Smooth muscle cell (in vitro differentiated cells): ENCODE measurements around the gene IL18RAP. TPM values are rescaled to one million over a fixed set of nuclear protein-coding genes. Genes with fewer than 3 reads are reported as not detected.
A peak's percentile ranks its signal among the peaks of the same experiment; 100 is the strongest.

Experiments used
- DNase-seq: peaks from one replicate; lab custom pipeline; 2025; ENCODE audit not compliant: unreplicated experiment; lab: John Stamatoyannopoulos, UW
- H2AFZ ChIP-seq: fragments of 200-600 bp; sonication (generic); 2 replicates; pipeline ENCODE4 v1.6.0; 2016; ENCODE audit warnings: antibody characterized with exemption, low read depth, mild to moderate bottlenecking
- H3F3A ChIP-seq: fragments of 200-600 bp; sonication (generic); 2 replicates; pipeline ENCODE4 v1.6.0; 2017; ENCODE audit warnings: antibody characterized with exemption, low read depth
- H3K27ac ChIP-seq: fragments of 200-600 bp; sonication (generic); 2 replicates; pipeline ENCODE4 v1.5.1; 2016; ENCODE audit warnings: low read depth, mild to moderate bottlenecking
- H3K27me3 ChIP-seq: fragments of 200-600 bp; sonication (generic); 2 replicates; pipeline ENCODE4 v1.6.1; 2016; ENCODE audit warnings: low read depth, mild to moderate bottlenecking
- H3K36me3 ChIP-seq: fragments of 200-600 bp; sonication (generic); 2 replicates; pipeline ENCODE4 v1.5.1; 2016; ENCODE audit warnings: low read depth
- H3K4me1 ChIP-seq: fragments of 200-600 bp; sonication (generic); 2 replicates; pipeline ENCODE4 v1.5.1; 2016; ENCODE audit warnings: low read depth
- H3K4me2 ChIP-seq: fragments of 200-600 bp; sonication (generic); 2 replicates; pipeline ENCODE4 v1.6.0; 2016; ENCODE audit warnings: mild to moderate bottlenecking
- H3K4me3 ChIP-seq: fragments of 200-600 bp; sonication (generic); 2 replicates; pipeline ENCODE4 v1.5.1; 2016; ENCODE audit warnings: mild to moderate bottlenecking
- H3K79me2 ChIP-seq: fragments of 200-600 bp; sonication (generic); 2 replicates; pipeline ENCODE4 v1.6.0; 2016; ENCODE audit warnings: low read depth, mild to moderate bottlenecking
- H3K9ac ChIP-seq: fragments of 200-600 bp; sonication (generic); 2 replicates; pipeline ENCODE4 v1.6.0; 2016; ENCODE audit warnings: low read depth
- H3K9me3 ChIP-seq: fragments of 200-600 bp; sonication (generic); replicated peaks from 2 replicates; pipeline ENCODE4 v1.5.1; 2016; ENCODE audit warnings: low read depth
- H4K20me1 ChIP-seq: fragments of 200-600 bp; sonication (generic); 2 replicates; pipeline ENCODE4 v1.6.0; 2016; ENCODE audit warnings: low read depth
- CTCF ChIP-seq: fragments of 200-600 bp; sonication (generic); IDR thresholded peaks from 2 replicates; pipeline ENCODE4 v1.5.1; 2017; ENCODE audit warnings: borderline replicate concordance, mild to moderate bottlenecking, antibody characterized with exemption; ENCODE audit not compliant: insufficient read depth, poor library complexity, severe bottlenecking
- WGBS: methylation state at CpG from one replicate; pipeline ENCODE4 v1.1.7; 2016; ENCODE audit warnings: low lambda C conversion rate; 5-methylcytosine and 5-hydroxymethylcytosine counted together
- polyA plus RNA-seq: library from polyadenylated mRNA; unstranded; fragments of >200 nt; fragmentation: Nextera tagmentation; extraction: Ambion mirVana; gene quantifications from 2 replicates; pipeline ENCODE4 v1.2.1, GENCODE V29; 2016
- total RNA-seq: library from RNA; depleted of rRNA; stranded (reverse); fragments of >200 nt; gene quantifications from 2 replicates; pipeline ENCODE4 v1.2.3, GENCODE V29; 2014

The IL18RAP gene
- total and polyA plus RNA-seq, 2 experiments from 2014 or later: not detected

- no peaks in the 10 kb centered on the region for H3K36me3 ChIP-seq
- no peak for DNase-seq
- no peaks in the 10 kb centered on the region for H3K27me3 ChIP-seq
- peak overlapping the region; percentile 70 for H3K4me2 ChIP-seq
- H4K20me1 ChIP-seq: no peaks in the 10 kb centered on the region
- WGBS: 91% methylated on average over 1 of the region's 1 CpG
- no peak for TF ChIP-seq CTCF
- no peaks in the 10 kb centered on the region for H3K79me2 ChIP-seq
- H3K9me3 ChIP-seq: no peaks in the 10 kb centered on the region
- H3K4me1 ChIP-seq: peaks cover 4% of the 10 kb centered on the region
- H3K27ac ChIP-seq: peak overlapping the region; percentile 29
- H3F3A ChIP-seq: no peaks in the 10 kb centered on the region
- no peak overlapping the region for H2AFZ ChIP-seq
- no peak overlapping the region for H3K4me3 ChIP-seq
- peak overlapping the region; percentile 34 for H3K9ac ChIP-seq
These were observed 64.2 kb downstream of the IL18RAP start for GRCh38 chr2:102486941-102487702.

GRCh38 chr2:102487761-102488462, 65.0 kb downstream of the IL18RAP start:
- Histone ChIP-seq H3K4me2 (peak overlapping the region; percentile 70), H3K79me2 (no peaks in the 10 kb centered on the region), H4K20me1 (no peaks in the 10 kb centered on the region), H3K9ac (peak overlapping the region; percentile 34), H3K27me3 (no peaks in the 10 kb centered on the region), H3K36me3 (no peaks in the 10 kb centered on the region), H3K4me3 (no peak overlapping the region), H2AFZ (no peak overlapping the region), H3K4me1 (peaks cover 4% of the 10 kb centered on the region), H3K9me3 (no peaks in the 10 kb centered on the region), H3K27ac (peak overlapping the region; percentile 29), H3F3A (no peaks in the 10 kb centered on the region)
- 23% methylated on average over 8 of the region's 8 CpGs for WGBS
- DNase-seq: no peak
- no peak for TF ChIP-seq CTCF

GRCh38 chr2:102489646-102490045, 66.7 kb downstream of the IL18RAP start:
- Histone ChIP-seq H3K9me3 (no peaks in the 10 kb centered on the region), H3F3A (no peaks in the 10 kb centered on the region), H3K4me3 (no peak overlapping the region), H2AFZ (no peak overlapping the region), H3K27me3 (no peaks in the 10 kb centered on the region), H3K9ac (no peak overlapping the region), H4K20me1 (no peaks in the 10 kb centered on the region), H3K36me3 (no peaks in the 10 kb centered on the region), H3K27ac (no peak overlapping the region), H3K79me2 (no peaks in the 10 kb centered on the region), H3K4me2 (no peak overlapping the region), H3K4me1 (peaks cover 4% of the 10 kb centered on the region)
- 97% methylated on average over 1 of the region's 1 CpG for WGBS
- no peak for TF ChIP-seq CTCF
- no peak for DNase-seq
